Gastrocnemius medialis (tissue), 4 donors: ENCODE results near the gene RASL12. TPM values are rescaled to one million over a fixed set of nuclear protein-coding genes. Genes with fewer than 3 reads are reported as not detected.

ENCODE experiments used
- ATAC-seq, 2 donors: fragments of 150-250 bp; one replicate each; pipeline ENCODE4 v1.9.1; 2016
- DNase-seq, 2 donors: peaks; one replicate each; pipeline ENCODE4 v3.0.0-alpha.2; 2019
- H3K27ac ChIP-seq, 4 donors: fragments of 200-600 bp; sonication (generic); 1 replicate in 1 of 4; 2 replicates in 3 of 4; pipeline ENCODE4 v1.5.1; 2016 to 2018; ENCODE audit warnings: mild to moderate bottlenecking in 2 of 4, moderate library complexity in 1 of 4
- H3K27me3 ChIP-seq, 3 donors: fragments of 200-600 bp; sonication (generic) in 2 of 3; 1 replicate in 1 of 3; 2 replicates in 2 of 3; pipeline versions ENCODE4 v1.5.1 to v1.6.0; 2016 to 2019; ENCODE audit warnings: mild to moderate bottlenecking in 1 of 3, moderate library complexity in 1 of 3
- H3K36me3 ChIP-seq, 2 donors: fragments of 200-600 bp; sonication (generic) in 1 of 2; one replicate each; pipeline ENCODE4 v1.5.1; 2017 to 2018
- H3K4me1 ChIP-seq, 2 donors: fragments of 200-600 bp; sonication (generic) in 1 of 2; one replicate each; pipeline ENCODE4 v1.5.1; 2016 to 2017; ENCODE audit warnings: mild to moderate bottlenecking in 2 of 2
- H3K4me3 ChIP-seq, 4 donors: fragments of 200-600 bp; sonication (generic) in 3 of 4; 1 replicate in 1 of 4; 2 replicates in 3 of 4; pipeline ENCODE4 v1.5.1; 2016 to 2019; ENCODE audit warnings: mild to moderate bottlenecking in 2 of 4
- H3K9me3 ChIP-seq, 3 donors: fragments of 200-600 bp; sonication (generic) in 2 of 3; 1 replicate in 1 of 3; 2 replicates in 2 of 3; pipeline ENCODE4 v1.5.1; 2016 to 2019
- POLR2A ChIP-seq, 2 donors: fragments of 450-650 bp; IDR thresholded peaks; one replicate each; pipeline ENCODE4 v1.6.1; 2017; ENCODE audit warnings: antibody characterized with exemption in 2 of 2, mild to moderate bottlenecking in 2 of 2, moderate library complexity in 2 of 2
- in situ Hi-C, 4 donors: fragments of 200-750 bp; cut with MboI; loops; one replicate each; pipeline versions ENCODE4 v1.15.0 to v1.8.0; 2017; ENCODE audit warnings: low sequenced_read_pairs in 4 of 4
- intact Hi-C: fragments of 100-400 bp; cut with DNase I; formaldehyde crosslinking; loops from one replicate; pipeline ENCODE4 v1.15.1; 2023; ENCODE audit warnings: low total_unique reads
- total RNA-seq, 4 donors: library from RNA; depleted of rRNA; stranded (reverse); fragments of >200 nt; gene quantifications; one replicate each; pipeline versions ENCODE4 v1.1.0 to v1.2.3, GENCODE V29; 2016
- TF ChIP-seq, protein P1 (sequence below), 5 experiments: fragments of 450-650 bp in 3 of 5; fragments of 200-600 bp in 2 of 5; sonication (generic) in 2 of 5; IDR thresholded peaks in 4 of 5; conservative IDR thresholded peaks in 1 of 5; 1 replicate in 4 of 5; 2 replicates in 1 of 5; pipeline ENCODE4 v1.5.1; 2016 to 2019; ENCODE audit warnings: antibody characterized with exemption in 5 of 5, mild to moderate bottlenecking in 3 of 5, moderate library complexity in 3 of 5

The RASL12 gene
- total RNA-seq, 4 donors from 2014 or later, result 2.8 to 8.2 (median 5.4) TPM

DNA sequence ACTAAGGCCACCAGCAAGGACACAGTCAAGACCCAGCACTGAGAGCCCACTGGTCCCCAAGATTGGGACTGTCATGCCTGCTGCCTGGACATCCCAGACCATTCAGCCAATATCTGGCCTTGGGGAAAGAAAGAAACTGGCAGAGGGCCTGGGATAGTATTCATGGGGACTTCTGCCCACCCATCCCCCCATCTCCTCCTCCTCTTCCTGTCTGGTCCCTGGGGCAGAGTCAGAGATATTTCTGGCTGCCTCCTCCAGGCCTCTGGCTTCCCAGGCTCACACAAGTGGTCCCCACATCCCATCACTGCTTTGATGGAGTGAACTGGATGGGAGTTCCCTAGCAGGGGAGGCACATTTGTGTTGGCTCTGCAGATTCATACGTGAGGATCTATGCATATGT is 4.2 kb upstream of the RASL12 start:
- peak overlapping the region; percentile 54 to 78 (median 70) for H3K27ac ChIP-seq
- DNase-seq, result no peak
- H3K4me3 ChIP-seq, result no peak overlapping the region
- in situ Hi-C loops, result no loop called here
- peaks cover 0 to 2% (median 0%) of the 10 kb centered on the region in 3 donors for H3K27me3 ChIP-seq
- H3K36me3 ChIP-seq, result no peaks in the 10 kb centered on the region
- TF ChIP-seq, protein P1, sequence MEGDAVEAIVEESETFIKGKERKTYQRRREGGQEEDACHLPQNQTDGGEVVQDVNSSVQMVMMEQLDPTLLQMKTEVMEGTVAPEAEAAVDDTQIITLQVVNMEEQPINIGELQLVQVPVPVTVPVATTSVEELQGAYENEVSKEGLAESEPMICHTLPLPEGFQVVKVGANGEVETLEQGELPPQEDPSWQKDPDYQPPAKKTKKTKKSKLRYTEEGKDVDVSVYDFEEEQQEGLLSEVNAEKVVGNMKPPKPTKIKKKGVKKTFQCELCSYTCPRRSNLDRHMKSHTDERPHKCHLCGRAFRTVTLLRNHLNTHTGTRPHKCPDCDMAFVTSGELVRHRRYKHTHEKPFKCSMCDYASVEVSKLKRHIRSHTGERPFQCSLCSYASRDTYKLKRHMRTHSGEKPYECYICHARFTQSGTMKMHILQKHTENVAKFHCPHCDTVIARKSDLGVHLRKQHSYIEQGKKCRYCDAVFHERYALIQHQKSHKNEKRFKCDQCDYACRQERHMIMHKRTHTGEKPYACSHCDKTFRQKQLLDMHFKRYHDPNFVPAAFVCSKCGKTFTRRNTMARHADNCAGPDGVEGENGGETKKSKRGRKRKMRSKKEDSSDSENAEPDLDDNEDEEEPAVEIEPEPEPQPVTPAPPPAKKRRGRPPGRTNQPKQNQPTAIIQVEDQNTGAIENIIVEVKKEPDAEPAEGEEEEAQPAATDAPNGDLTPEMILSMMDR (IDR thresholded peaks at IDR 0.05 in 4 of 5, conservative IDR thresholded peaks at IDR 0.05 in 1 of 5), result no peak
- no peak for TF ChIP-seq POLR2A (IDR thresholded peaks at IDR 0.05)
- H3K9me3 ChIP-seq, result no peaks in the 10 kb centered on the region
- intact Hi-C loops, result no loop called here
- peaks cover 44 to 52% of the 10 kb centered on the region in 2 donors for H3K4me1 ChIP-seq
- no peak for ATAC-seq

DNA sequence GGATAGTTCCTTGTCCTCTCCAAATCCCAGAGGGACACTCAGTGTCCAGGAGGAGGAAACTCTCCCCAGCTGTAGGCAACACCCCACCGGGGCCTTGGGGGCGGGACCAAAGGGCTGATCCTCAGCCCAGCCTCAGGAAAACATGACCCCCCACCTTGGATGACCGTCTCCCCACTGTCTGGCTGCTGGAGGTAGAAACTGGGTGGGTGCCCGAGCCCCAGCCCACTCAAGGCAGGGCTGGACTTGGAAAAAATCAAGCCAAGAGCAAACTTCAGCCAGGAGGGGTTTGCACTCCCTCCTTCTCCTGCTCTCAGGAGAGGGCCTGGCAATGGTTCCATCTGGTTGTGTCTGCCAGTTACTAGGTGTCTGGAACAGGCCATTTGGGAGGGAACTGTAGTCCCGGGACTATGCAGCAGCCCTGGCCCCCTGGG is 3.6 kb upstream of the RASL12 start:
- Histone ChIP-seq H3K4me3 (no peak overlapping the region), H3K4me1 (peaks cover 44 to 46% of the 10 kb centered on the region in 2 donors), H3K27me3 (peaks cover 0 to 2% (median 0%) of the 10 kb centered on the region in 3 donors), H3K36me3 (no peaks in the 10 kb centered on the region), H3K9me3 (no peaks in the 10 kb centered on the region), H3K27ac (peak overlapping the region; percentile 54 to 78 (median 70))
- DNase-seq (no peak), ATAC-seq (peak in 1 of 2 donors; percentile 21)
- no peak for TF ChIP-seq POLR2A (IDR thresholded peaks at IDR 0.05)
- TF ChIP-seq, protein P1 (IDR thresholded peaks at IDR 0.05 in 4 of 5, conservative IDR thresholded peaks at IDR 0.05 in 1 of 5), result no peak
- intact Hi-C loops, result no loop called here
- in situ Hi-C loops, result no loop called here

DNA sequence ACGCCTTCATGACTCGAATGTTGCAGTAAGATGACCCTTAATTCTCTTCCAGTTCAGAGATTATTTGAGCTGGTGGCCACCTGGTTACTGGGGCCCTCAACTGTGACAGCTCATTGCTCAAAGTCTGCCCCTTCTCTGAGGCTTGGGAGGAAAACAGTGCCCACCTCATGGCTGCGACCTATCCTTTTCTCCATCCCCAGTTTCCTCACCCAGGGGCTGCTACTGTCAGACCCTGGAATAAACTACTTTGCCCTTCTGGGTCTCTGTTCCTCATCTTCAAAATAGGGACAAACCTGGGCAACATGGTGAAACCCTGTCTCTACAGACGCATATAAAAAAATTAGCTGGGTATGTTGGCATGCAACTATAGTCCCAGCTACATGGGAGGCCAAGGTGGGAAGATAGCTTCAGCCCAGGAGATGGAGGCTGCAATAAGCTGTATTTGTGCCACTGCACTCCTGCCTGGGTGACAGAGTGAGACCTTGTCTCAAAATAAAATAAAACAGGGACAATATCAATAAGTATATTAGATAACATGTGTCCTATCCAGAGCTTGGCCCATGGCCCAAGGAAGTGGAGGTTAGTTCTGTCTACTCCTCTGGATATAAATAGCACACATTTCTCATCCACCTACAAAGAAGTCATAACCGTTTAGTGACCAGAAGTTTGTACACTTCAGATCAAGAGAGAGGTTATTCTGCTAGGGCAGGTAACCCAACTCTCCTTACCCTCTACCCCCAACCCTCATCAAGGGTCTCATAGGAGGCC is 2.2 kb upstream of the RASL12 start:
- H3K4me1 ChIP-seq, result peaks cover 38 to 42% of the 10 kb centered on the region in 2 donors

DNA sequence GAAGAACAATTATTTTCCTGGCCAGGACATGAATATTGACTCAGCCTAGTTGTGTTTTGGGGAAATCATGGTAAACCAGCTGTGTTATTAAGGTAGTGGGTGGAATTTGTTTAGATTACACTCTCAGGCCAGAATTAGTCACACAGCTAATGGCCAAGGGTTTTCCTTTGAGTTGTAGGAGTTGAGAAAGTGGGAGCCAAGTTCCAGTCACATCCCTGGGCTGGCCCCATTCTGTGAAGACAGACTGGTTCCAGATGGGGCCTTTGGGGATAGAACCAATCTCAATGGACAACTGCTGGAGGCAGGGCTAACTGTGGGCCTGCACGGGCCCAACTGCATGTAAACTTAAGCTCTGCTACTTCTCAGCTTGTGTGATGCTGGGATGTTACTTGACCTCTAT is 1.4 kb upstream of the RASL12 start:
- H3K27ac ChIP-seq, result peak overlapping the region; percentile 16 to 78 (median 61)

More for the DNA sequence above, 2.2 kb upstream of the RASL12 start:
- Histone ChIP-seq H3K4me3 (no peak overlapping the region), H3K27ac (peak overlapping the region; percentile 54 to 78 (median 70)), H3K27me3 (peaks cover 0 to 2% (median 0%) of the 10 kb centered on the region in 3 donors), H3K36me3 (no peaks in the 10 kb centered on the region), H3K9me3 (no peaks in the 10 kb centered on the region)
- DNase-seq (no peak), ATAC-seq (peak; percentile 49)
- in situ Hi-C loops, result no loop called here
- no peak for TF ChIP-seq POLR2A (IDR thresholded peaks at IDR 0.05)
- TF ChIP-seq, protein P1 (IDR thresholded peaks at IDR 0.05 in 4 of 5, conservative IDR thresholded peaks at IDR 0.05 in 1 of 5), result no peak
- intact Hi-C loops, result no loop called here

More for the DNA sequence above, 1.4 kb upstream of the RASL12 start:
- Histone ChIP-seq H3K4me3 (no peak overlapping the region), H3K36me3 (no peaks in the 10 kb centered on the region), H3K9me3 (no peaks in the 10 kb centered on the region), H3K27me3 (peaks cover 0 to 2% (median 0%) of the 10 kb centered on the region in 3 donors), H3K4me1 (peaks cover 38 to 42% of the 10 kb centered on the region in 2 donors)
- in situ Hi-C loops, result no loop called here
- intact Hi-C loops, result no loop called here
- DNase-seq, result no peak
- TF ChIP-seq, protein P1 (IDR thresholded peaks at IDR 0.05 in 4 of 5, conservative IDR thresholded peaks at IDR 0.05 in 1 of 5), result no peak
- TF ChIP-seq POLR2A (IDR thresholded peaks at IDR 0.05), result no peak
- ATAC-seq, result no peak
